AG09319 (cell line): Measurements from ENCODE around the gene PCDHA3.
"Not testable (repeated sequence)": the region's sequence is repeated elsewhere in the genome, so short reads cannot be mapped to it uniquely, and the experiment has no call there.

Source experiments
- DNase-seq: peaks from one replicate; pipeline ENCODE4 v3.0.0-alpha.2; 2010; ENCODE audit warnings: low read depth; ENCODE audit errors: extremely low read depth
- CTCF ChIP-seq: IDR thresholded peaks from 2 replicates; pipeline ENCODE4 v1.5.1; 2011; ENCODE audit warnings: low read depth, mild to moderate bottlenecking, inconsistent platforms, low read length, moderate library complexity

The PCDHA3 gene

DNA sequence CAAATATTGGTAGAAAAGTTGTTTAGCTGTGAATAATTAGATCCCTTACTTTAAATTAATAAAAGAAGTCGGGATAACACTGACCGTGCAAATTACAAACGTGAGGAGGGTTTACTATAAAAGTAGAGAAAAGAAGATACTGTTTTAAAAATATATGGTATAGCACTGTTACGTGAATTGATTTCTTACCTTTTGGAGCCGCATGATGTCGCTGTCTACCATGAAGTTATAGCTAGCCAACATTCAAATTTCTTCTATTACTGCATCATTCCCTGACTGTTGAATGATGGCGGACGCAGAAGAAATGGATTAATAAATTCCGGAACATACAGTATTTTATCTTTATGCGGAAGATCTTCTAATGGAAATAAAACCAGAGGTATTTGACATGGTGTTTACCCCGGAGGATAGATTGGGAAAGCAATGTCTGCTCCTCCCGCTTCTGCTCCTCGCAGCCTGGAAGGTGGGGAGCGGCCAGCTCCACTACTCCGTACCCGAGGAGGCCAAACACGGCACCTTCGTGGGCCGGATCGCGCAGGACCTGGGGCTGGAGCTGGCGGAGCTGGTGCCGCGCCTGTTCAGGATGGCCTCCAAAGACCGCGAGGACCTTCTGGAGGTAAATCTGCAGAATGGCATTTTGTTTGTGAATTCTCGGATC, 27.0 kb downstream of the PCDHA3 start, which contains the start of gene PCDHA6:
Gene PCDHA6 (plus strand): TSS at position 257 of the 658 bp plus-strand sequence. CDS start 132 bp downstream, at position 389.
- no peak for DNase-seq
- TF ChIP-seq CTCF, result no peak

DNA sequence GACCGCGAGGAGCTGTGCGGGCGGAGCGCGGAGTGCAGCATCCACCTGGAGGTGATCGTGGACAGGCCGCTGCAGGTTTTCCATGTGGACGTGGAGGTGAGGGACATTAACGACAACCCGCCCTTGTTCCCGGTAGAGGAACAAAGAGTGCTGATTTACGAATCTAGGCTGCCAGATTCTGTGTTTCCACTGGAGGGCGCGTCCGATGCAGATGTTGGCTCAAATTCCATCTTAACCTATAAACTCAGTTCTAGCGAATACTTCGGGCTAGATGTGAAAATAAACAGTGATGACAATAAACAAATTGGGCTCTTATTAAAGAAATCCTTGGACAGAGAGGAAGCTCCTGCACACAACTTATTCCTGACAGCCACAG, 27.5 kb downstream of the PCDHA3 start:
- TF ChIP-seq CTCF, result no peak
- no peak for DNase-seq

DNA sequence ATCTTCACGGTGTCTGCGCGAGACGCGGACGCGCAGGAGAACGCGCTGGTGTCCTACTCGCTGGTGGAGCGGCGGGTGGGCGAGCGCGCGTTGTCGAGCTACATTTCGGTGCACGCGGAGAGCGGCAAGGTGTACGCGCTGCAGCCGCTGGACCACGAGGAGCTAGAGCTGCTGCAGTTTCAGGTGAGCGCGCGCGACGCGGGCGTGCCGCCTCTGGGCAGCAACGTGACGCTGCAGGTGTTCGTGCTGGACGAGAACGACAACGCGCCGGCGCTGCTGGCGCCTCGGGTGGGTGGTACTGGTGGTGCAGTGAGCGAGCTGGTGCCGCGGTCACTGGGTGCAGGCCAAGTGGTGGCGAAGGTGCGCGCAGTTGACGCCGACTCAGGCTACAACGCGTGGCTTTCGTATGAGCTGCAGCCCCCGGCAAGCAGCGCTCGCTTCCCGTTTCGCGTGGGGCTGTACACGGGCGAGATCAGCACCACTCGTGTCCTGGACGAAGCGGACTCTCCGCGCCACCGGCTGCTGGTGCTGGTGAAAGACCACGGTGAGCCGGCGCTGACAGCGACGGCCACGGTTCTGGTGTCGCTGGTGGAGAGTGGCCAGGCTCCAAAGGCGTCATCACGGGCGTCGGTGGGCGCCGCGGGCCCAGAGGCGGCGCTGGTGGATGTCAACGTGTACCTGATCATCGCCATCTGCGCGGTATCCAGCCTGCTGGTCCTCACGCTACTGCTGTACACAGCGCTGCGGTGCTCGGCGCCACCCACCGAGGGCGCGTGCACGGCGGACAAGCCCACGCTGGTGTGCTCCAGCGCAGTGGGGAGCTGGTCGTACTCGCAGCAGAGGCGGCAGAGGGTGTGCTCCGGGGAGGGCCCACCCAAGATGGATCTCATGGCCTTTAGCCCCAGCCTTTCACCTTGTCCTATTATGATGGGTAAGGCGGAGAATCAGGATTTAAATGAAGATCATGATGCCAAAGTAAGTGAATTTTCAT, 28.9 kb downstream of the PCDHA3 start:
- not testable (repeated sequence) for DNase-seq

- TF ChIP-seq CTCF, result no peak
- DNase-seq, result no peak
Observed at GRCh38 chr5:140833993-140834392, 33.1 kb downstream of the PCDHA3 start, which contains the start of gene PCDHA7. Gene PCDHA7 (plus strand): TSS chr5:140834269. CDS start chr5:140834384, 115 bp downstream.

GRCh38 chr5:140834439-140835008, 33.7 kb downstream of the PCDHA3 start:
- DNase-seq, result not testable (repeated sequence)

- TF ChIP-seq CTCF, result no peak
- DNase-seq, result no peak
Observed at GRCh38 chr5:140835622-140836510, 35.0 kb downstream of the PCDHA3 start.

- DNase-seq, result no peak
- TF ChIP-seq CTCF, result peak; percentile 26
Observed at GRCh38 chr5:140840978-140841962, 40.4 kb downstream of the PCDHA3 start, which contains the start of gene PCDHA8. Gene PCDHA8 (plus strand): TSS chr5:140841187. CDS start chr5:140841322, 135 bp downstream.
